CD4-positive, alpha-beta T cell (primary cell): ENCODE data around the gene CTNNA3. TPM values are rescaled to one million over a fixed set of nuclear protein-coding genes. Genes with fewer than 3 reads are reported as not detected.

ENCODE experiments used
- ATAC-seq: fragments of 200-7000 bp; cut with Tn5 transposase; one replicate; pipeline ENCODE4 v1.10.0; 2022; ENCODE audit warnings: mild to moderate bottlenecking; ENCODE audit not compliant: poor library complexity
- CTCF ChIA-PET: fragments of 350-600 bp; sonication (Branson Sonifier 250); formaldehyde crosslinking; loops from one replicate; lab custom pipeline; 2021; ENCODE audit warnings: antibody characterized with exemption, inconsistent platforms; lab: Charles Lee
- POLR2A ChIA-PET: fragments of 350-600 bp; sonication (Branson Sonifier 250); formaldehyde crosslinking; loops from one replicate; lab custom pipeline; 2021; ENCODE audit warnings: antibody characterized with exemption, inconsistent platforms; lab: Charles Lee
- DNase-seq, 14 experiments: peaks; one replicate each; pipeline ENCODE4 v3.0.0-alpha.2; 2013 to 2020; ENCODE audit warnings: mixed read lengths in 2 of 14
- H3K27ac ChIP-seq, 2 donors: one replicate each; pipeline versions ENCODE4 v1.5.1 to v1.7.0; 2013; ENCODE audit warnings: low read length in 2 of 2, low read depth in 1 of 2, mild to moderate bottlenecking in 1 of 2
- H3K27me3 ChIP-seq, 2 experiments: 1 replicate in 1 of 2; 2 replicates in 1 of 2; pipeline versions ENCODE4 v1.6.1 to v1.7.0; 2013; ENCODE audit warnings: low read length in 2 of 2, control low read depth in 1 of 2, mild to moderate bottlenecking in 1 of 2, moderate library complexity in 1 of 2; ENCODE audit not compliant: insufficient read depth in 2 of 2, control insufficient read depth in 1 of 2
- H3K36me3 ChIP-seq: one replicate; pipeline ENCODE4 v1.6.1; 2013; ENCODE audit warnings: low read length, control low read depth; ENCODE audit not compliant: insufficient read depth
- H3K4me1 ChIP-seq: one replicate; pipeline ENCODE4 v1.6.1; 2013; ENCODE audit warnings: low read length, control low read depth; ENCODE audit not compliant: insufficient read depth
- H3K4me3 ChIP-seq: one replicate; pipeline ENCODE4 v1.5.1; 2013; ENCODE audit warnings: mild to moderate bottlenecking, low read length, moderate library complexity
- H3K9me3 ChIP-seq, 2 experiments: 1 replicate in 1 of 2; 2 replicates in 1 of 2; pipeline versions ENCODE4 v1.6.1 to v1.7.0; 2013; ENCODE audit warnings: low read length in 2 of 2, mild to moderate bottlenecking in 2 of 2, control low read depth in 1 of 2, moderate library complexity in 1 of 2; ENCODE audit not compliant: control insufficient read depth in 1 of 2, insufficient read depth in 1 of 2
- H3K27ac Mint-ChIP-seq: one replicate; pipeline ENCODE4 v1.8.0; 2020; ENCODE audit warnings: mixed read lengths
- H3K27me3 Mint-ChIP-seq: one replicate; pipeline ENCODE4 v1.8.0; 2021; ENCODE audit warnings: mixed read lengths
- H3K36me3 Mint-ChIP-seq: one replicate; pipeline ENCODE4 v1.8.0; 2021; ENCODE audit warnings: low read depth, mixed read lengths
- H3K4me1 Mint-ChIP-seq: one replicate; pipeline ENCODE4 v1.8.0; 2021; ENCODE audit warnings: low read depth, mixed read lengths
- H3K4me3 Mint-ChIP-seq: one replicate; pipeline ENCODE4 v1.8.0; 2020; ENCODE audit warnings: mild to moderate bottlenecking, mixed read lengths
- H3K9me3 Mint-ChIP-seq: one replicate; pipeline ENCODE4 v1.8.0; 2020; ENCODE audit warnings: mixed read lengths
- intact Hi-C, 2 experiments: fragments of 100-400 bp; cut with DNase I in 1 of 2; cut with micrococcal nuclease in 1 of 2; formaldehyde crosslinking; loops; one replicate each; pipeline versions ENCODE4 v1.15.1 to v1.9.0; 2023 to 2025; cut with DNase I, micrococcal nuclease
- total RNA-seq, 174 experiments: library from RNA in 2 of 174; stranded (reverse) in 2 of 174; gene quantifications; one replicate each; pipeline ENCODE4 v1.2.3 and lab custom pipeline; 2021 to 2026
- TF ChIP-seq, protein P1 (sequence below): fragments of 200-600 bp; IDR thresholded peaks from one replicate; pipeline ENCODE4 v1.8.0; 2022; ENCODE audit warnings: antibody characterized with exemption, mild to moderate bottlenecking

The CTNNA3 gene
- total RNA-seq, 2 experiments from 2014 or later: 0.80 TPM; not detected in 1

DNA sequence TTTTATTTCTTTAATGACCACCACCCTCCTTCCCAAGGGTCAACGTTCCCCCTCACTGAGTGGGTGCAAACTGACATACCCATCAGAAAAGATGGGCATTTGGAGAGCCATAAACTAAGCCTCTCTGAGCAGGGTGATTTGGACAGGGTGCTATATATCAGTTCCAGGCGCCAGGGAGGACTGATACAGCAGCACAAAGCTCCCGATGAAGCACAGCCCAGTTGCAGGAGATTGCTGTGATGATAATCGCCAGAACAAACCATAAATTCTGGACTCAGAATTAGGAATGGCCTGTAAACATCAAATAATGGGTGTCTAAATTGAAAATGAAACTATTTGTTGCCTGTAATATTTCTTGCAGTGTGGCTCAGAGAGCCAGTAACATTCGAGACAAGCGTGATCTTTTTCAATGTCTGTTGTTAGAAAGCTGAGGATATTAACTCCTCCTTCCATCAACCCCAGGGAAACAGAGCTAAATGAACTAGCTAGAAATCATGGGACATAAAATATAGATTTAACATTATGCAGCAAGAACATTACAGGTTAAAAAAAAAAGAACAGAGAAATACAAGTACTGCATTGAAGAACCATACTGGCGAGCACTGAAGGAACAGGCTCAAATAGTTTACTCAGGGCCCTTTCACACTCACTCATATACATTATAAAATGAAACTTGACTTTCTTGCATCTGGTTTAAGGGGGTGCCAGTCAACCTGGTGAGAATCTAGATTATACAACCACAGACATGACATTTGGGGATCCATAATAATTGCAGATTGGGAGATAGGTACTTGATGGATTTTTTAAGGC is 907.6 kb downstream of the CTNNA3 start:
- no peak overlapping the region for H3K4me3 ChIP-seq
- no peak for DNase-seq
- intact Hi-C loops: no loop called here
- CTCF ChIA-PET: no interaction called here
- Mint-ChIP-seq H3K4me1 (no peaks in the 10 kb centered on the region), H3K27ac (no peak overlapping the region), H3K36me3 (no peaks in the 10 kb centered on the region), H3K9me3 (no peaks in the 10 kb centered on the region), H3K4me3 (no peak overlapping the region), H3K27me3 (no peaks in the 10 kb centered on the region)
- H3K36me3 ChIP-seq: no peaks in the 10 kb centered on the region
- H3K27me3 ChIP-seq: no peaks in the 10 kb centered on the region
- TF ChIP-seq, protein P1, sequence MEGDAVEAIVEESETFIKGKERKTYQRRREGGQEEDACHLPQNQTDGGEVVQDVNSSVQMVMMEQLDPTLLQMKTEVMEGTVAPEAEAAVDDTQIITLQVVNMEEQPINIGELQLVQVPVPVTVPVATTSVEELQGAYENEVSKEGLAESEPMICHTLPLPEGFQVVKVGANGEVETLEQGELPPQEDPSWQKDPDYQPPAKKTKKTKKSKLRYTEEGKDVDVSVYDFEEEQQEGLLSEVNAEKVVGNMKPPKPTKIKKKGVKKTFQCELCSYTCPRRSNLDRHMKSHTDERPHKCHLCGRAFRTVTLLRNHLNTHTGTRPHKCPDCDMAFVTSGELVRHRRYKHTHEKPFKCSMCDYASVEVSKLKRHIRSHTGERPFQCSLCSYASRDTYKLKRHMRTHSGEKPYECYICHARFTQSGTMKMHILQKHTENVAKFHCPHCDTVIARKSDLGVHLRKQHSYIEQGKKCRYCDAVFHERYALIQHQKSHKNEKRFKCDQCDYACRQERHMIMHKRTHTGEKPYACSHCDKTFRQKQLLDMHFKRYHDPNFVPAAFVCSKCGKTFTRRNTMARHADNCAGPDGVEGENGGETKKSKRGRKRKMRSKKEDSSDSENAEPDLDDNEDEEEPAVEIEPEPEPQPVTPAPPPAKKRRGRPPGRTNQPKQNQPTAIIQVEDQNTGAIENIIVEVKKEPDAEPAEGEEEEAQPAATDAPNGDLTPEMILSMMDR: no peak
- no peaks in the 10 kb centered on the region for H3K9me3 ChIP-seq
- POLR2A ChIA-PET: no interaction called here
- no peak for ATAC-seq
- H3K27ac ChIP-seq: no peak overlapping the region
- H3K4me1 ChIP-seq: no peaks in the 10 kb centered on the region

DNA sequence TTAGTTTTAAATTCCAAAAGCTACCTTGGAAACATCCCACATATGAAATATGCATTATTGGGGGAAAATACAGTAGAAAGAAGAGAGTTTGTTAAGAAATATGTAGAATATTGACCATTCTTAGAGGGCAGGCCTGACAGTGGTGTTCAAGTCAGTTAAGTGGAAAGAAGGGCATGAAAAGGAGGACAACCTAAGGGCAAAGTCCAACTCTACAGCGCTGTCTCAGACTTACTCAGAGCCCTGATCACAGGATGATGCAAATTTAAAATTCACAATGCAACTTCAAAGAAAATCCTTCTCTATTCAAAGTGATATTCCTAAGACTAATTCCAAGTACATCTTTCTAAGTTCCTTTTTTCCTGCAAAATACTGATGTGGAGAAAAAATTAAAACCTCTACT is 909.3 kb downstream of the CTNNA3 start:
- DNase-seq (no peak), ATAC-seq (no peak)
- Mint-ChIP-seq H3K27me3 (no peaks in the 10 kb centered on the region), H3K4me3 (no peak overlapping the region), H3K36me3 (no peaks in the 10 kb centered on the region), H3K27ac (no peak overlapping the region), H3K9me3 (no peaks in the 10 kb centered on the region), H3K4me1 (no peaks in the 10 kb centered on the region)
- TF ChIP-seq, protein P1: no peak
- intact Hi-C loops: no loop called here
- H3K27ac ChIP-seq: no peak overlapping the region
- ChIA-PET POLR2A (no interaction called here), CTCF (no interaction called here)
- no peak overlapping the region for H3K4me3 ChIP-seq
- H3K27me3 ChIP-seq: no peaks in the 10 kb centered on the region
- H3K4me1 ChIP-seq: no peaks in the 10 kb centered on the region
- H3K9me3 ChIP-seq: no peaks in the 10 kb centered on the region
- no peaks in the 10 kb centered on the region for H3K36me3 ChIP-seq

DNA sequence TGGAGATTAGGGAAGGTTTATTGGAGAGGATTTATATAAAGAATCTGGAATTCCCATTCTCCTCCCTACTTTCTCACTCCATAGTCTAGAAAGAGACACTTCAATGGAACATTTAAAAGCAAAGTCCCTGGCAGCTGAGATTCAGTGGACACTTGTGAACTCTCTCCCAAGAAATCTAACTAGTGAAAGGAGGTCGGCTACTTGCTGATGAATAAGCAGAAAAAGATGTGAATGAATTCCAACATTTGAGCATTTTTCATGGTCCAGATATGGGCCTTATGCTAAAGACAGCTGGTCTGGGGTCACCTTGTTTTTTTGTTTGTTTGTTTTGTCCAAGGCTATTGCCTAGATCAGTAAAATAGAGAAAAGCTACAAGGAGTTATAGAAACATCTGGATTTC is 911.2 kb downstream of the CTNNA3 start:
- H3K27ac ChIP-seq: no peak overlapping the region
- CTCF ChIA-PET: no interaction called here
- H3K27me3 ChIP-seq: no peaks in the 10 kb centered on the region
- intact Hi-C loops: no loop called here
- no peaks in the 10 kb centered on the region for H3K9me3 Mint-ChIP-seq
- DNase-seq: no peak
- no peaks in the 10 kb centered on the region for H3K36me3 Mint-ChIP-seq
- no peak overlapping the region for H3K4me3 Mint-ChIP-seq
- no peaks in the 10 kb centered on the region for H3K9me3 ChIP-seq
- no peak for ATAC-seq
- POLR2A ChIA-PET: no interaction called here
- no peaks in the 10 kb centered on the region for H3K36me3 ChIP-seq
- no peaks in the 10 kb centered on the region for H3K4me1 Mint-ChIP-seq
- TF ChIP-seq, protein P1: no peak
- H3K27me3 Mint-ChIP-seq: no peaks in the 10 kb centered on the region
- no peak overlapping the region for H3K27ac Mint-ChIP-seq
- H3K4me1 ChIP-seq: no peaks in the 10 kb centered on the region
- no peak overlapping the region for H3K4me3 ChIP-seq
